Astrocyte of the cerebellum (primary cell): ENCODE data around the gene DENND2A.
"Not testable (repeated sequence)": the region's sequence is repeated elsewhere in the genome, so short reads cannot be mapped to it uniquely, and the experiment has no call there.

Source experiments
- DNase-seq: peaks from one replicate; pipeline ENCODE4 v3.0.0-alpha.2; 2011; ENCODE audit warnings: low read depth
- H3K4me3 ChIP-seq: 2 replicates; pipeline ENCODE4 v1.5.1; 2011; ENCODE audit warnings: mild to moderate bottlenecking, low read depth, low read length, moderate library complexity
- in situ Hi-C: cut with HindIII; loops from 2 replicates; pipeline ENCODE4 v1.10.0; 2017; ENCODE audit warnings: low sequenced_read_pairs
- TF ChIP-seq, protein P1 (sequence below): IDR thresholded peaks from 2 replicates; pipeline ENCODE4 v1.5.1; 2012; ENCODE audit warnings: low read length, low read depth, moderate library complexity, mild to moderate bottlenecking; ENCODE audit errors: missing control alignments

DENND2A gene

GRCh38 chr7:140501966-140502365 is 138.6 kb downstream of the DENND2A start:
- no peak for DNase-seq
- TF ChIP-seq, protein P1, sequence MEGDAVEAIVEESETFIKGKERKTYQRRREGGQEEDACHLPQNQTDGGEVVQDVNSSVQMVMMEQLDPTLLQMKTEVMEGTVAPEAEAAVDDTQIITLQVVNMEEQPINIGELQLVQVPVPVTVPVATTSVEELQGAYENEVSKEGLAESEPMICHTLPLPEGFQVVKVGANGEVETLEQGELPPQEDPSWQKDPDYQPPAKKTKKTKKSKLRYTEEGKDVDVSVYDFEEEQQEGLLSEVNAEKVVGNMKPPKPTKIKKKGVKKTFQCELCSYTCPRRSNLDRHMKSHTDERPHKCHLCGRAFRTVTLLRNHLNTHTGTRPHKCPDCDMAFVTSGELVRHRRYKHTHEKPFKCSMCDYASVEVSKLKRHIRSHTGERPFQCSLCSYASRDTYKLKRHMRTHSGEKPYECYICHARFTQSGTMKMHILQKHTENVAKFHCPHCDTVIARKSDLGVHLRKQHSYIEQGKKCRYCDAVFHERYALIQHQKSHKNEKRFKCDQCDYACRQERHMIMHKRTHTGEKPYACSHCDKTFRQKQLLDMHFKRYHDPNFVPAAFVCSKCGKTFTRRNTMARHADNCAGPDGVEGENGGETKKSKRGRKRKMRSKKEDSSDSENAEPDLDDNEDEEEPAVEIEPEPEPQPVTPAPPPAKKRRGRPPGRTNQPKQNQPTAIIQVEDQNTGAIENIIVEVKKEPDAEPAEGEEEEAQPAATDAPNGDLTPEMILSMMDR = no peak
- no peak overlapping the region for H3K4me3 ChIP-seq
- in situ Hi-C loops = no loop called here

DNA sequence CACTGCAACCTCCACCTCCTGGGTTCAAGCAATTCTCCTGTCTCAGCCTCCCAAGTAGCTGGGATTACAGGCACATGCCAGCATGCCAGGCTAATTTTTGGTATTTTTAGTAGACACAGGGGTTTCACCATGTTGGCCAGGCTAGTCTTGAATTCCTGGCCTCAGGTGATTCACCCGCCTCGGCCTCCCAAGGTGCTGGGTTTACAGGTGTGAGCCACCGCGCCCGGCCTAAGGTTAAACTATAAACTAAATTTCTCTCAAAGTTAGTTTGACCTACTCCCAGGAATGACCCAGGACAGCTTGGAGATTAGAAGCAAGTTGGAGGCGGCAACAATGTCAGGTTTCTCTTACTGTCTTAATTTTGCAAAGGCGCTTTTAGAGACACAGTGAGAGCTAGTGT is 142.8 kb downstream of the DENND2A start:
- in situ Hi-C loops, DNase-seq, H3K4me3 ChIP-seq: not testable (repeated sequence)

GRCh38 chr7:140497241-140497769 is 143.3 kb downstream of the DENND2A start:
- no peak overlapping the region for H3K4me3 ChIP-seq
- DNase-seq = no peak
- in situ Hi-C loops = no loop called here
- TF ChIP-seq, protein P1 = no peak

DNA sequence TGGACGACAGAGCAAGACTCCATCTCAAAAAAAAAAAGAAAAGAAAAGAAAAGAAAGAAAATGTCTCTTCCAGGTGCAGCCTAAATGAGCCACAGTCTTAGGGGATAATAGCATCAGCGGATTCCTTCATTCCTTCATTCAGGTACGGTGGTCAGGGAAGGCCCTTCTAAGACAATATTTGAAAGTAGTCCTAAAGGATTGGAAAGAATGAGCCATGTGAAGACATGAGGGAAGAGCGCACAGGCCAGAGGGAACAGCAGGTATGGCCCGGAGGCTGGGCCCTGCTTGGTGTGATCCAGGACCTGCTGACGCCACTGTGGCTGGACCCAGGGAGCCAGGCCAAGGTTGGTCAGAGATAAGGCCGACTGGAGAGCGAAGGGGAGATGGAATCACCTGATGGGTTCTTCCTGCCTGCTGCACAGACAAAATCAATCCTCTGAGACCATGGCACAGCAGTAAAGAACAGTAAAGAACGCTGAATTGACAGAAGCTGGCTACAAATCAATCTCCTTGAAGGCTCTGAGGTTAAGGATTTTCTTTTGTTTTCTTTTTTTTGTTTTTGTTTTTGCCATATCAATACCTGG is 145.0 kb downstream of the DENND2A start:
- DNase-seq = no peak
- in situ Hi-C loops = no loop called here
- no peak overlapping the region for H3K4me3 ChIP-seq
- TF ChIP-seq, protein P1 = no peak

DNA sequence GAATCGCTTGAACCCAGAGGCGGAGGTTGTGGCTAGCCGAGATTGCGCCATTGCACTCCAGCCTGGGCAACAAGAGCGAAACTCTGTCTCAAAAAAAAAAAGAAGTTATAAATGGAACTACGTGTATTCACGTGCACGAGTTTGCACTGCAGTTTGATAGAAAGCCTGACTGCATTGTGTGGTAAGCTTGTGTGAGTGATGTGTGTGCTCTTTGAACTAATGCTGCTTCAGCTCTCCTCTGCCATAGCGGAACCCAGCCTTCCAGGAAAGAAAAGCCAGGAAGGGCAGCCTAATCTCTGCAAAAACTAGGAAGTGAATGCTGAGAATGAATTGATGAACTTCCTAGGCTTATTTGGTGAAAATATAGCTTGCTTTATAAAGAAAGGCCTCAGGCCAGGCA is 145.7 kb downstream of the DENND2A start:
- TF ChIP-seq, protein P1 = no peak
- no peak for DNase-seq
- in situ Hi-C loops = no loop called here
- no peak overlapping the region for H3K4me3 ChIP-seq

DNA sequence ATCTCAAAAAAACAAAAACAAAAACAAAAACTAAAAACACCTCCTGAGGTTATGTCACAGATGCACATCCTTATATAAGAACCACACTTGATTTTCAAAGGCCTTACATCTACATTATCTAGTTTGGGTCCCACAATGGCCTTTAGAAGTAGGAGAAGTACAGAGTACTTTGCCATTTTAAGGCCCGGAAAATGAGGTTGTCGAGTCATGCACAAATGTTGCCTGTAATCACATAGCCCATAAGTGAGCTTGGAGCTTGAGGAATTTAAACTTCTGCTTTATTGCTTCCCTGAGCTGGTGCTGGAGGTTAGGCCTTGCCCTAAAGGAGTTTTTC is 151.6 kb downstream of the DENND2A start:
- H3K4me3 ChIP-seq = no peak overlapping the region
- in situ Hi-C loops = no loop called here

GRCh38 chr7:140485500-140486265 is 154.9 kb downstream of the DENND2A start:
- TF ChIP-seq, protein P1 = no peak
- H3K4me3 ChIP-seq = no peak overlapping the region
- in situ Hi-C loops = no loop called here
- DNase-seq = no peak

More for the DNA sequence above, 151.6 kb downstream of the DENND2A start:
- DNase-seq = no peak
- TF ChIP-seq, protein P1 = no peak
